Measurements from ENCODE around the gene LRRC8E.

LRRC8E gene

DNA sequence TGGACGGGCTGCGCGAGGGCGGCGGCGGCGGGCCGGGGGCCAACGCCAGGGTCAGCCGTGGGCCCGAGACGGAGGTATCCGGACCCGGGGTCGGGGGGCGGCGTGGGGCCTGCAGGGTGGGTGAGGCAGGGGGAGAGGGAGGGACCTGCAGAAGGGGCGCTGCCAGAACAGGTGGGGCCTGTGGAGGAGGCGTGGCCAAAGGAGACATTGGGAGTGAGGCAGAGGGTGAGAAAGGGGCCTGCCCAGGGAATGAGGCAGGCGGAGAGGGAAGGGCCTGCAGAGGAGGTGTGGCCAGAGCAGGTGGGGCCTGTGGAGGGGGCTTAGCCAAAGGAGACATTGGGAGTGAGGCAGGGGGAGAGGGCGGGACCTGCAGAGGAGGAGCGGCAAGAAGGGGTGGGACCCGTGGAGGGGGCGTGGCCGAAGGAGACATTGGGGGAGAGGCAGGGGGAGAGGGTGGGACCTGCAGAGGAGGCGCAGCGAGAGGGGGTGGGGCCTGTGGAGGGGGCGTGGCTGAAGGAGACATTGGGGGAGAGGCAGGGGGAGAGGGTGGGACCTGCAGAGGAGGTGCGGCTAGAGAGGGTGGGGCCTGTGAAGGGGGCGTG is 18.3 kb upstream of the LRRC8E start:
- Mint-ChIP-seq H3K36me3 (no peaks in the 10 kb centered on the region), H3K27ac (no peak overlapping the region), H3K4me3 (peak overlapping the region; percentile 65)

DNA sequence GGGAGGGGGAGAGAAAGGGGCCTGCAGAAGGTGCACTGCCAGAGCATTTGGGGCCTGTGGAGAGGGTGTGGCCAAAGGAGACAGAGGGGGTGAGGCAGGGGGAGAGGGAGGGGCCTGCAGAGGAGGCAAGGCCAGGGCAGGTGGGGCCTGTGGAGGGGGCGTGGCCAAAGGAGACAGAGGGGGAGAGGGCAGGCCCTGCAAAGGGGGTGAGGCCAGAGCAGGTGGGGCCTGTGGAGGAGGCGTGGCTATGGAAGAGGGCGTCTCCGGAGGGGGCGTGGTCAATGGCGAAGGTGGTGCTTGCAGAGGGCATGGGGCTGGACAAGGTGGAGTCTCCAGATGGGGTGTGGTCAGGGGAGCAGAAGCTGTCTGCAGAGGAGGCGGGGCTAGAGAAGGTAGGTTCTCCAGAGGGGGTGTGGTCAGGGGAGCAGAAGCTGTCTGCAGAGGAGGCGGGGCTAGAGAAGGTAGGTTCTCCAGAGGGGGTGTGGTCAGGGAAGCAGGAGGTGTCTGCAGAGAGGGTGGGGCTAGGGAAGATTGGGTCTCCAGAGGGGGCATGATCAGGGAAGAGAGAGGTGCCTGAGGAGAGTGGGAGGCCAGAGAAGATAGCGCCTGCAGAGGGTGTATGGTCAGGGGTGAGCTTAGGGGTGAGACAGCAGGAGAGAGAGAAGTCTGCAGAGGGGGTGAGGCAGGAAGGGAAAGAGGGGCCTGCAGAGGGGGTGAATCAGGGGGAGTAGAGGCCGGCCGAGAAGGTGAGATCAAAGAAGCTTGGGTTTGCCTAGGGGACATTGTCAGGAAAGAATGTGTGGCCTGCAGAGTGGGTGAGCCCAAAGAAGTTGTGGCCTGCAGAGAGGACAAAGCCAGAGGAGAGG is 17.5 kb upstream of the LRRC8E start:
- no peaks in the 10 kb centered on the region for H3K9me3 Mint-ChIP-seq (ENCODE audit: low read depth)
- peak overlapping the region; percentile 66 for H3K4me3 Mint-ChIP-seq
- H3K27ac Mint-ChIP-seq = no peak overlapping the region
- H3K36me3 Mint-ChIP-seq = no peaks in the 10 kb centered on the region
- H3K4me1 Mint-ChIP-seq (ENCODE audit: low read depth) = peaks cover 26% of the 10 kb centered on the region
- no peaks in the 10 kb centered on the region for H3K27me3 Mint-ChIP-seq

More for the DNA sequence above, 18.3 kb upstream of the LRRC8E start:
- Mint-ChIP-seq H3K9me3 (ENCODE audit: low read depth) (no peaks in the 10 kb centered on the region), H3K27me3 (no peaks in the 10 kb centered on the region), H3K4me1 (ENCODE audit: low read depth) (peaks cover 31% of the 10 kb centered on the region)

DNA sequence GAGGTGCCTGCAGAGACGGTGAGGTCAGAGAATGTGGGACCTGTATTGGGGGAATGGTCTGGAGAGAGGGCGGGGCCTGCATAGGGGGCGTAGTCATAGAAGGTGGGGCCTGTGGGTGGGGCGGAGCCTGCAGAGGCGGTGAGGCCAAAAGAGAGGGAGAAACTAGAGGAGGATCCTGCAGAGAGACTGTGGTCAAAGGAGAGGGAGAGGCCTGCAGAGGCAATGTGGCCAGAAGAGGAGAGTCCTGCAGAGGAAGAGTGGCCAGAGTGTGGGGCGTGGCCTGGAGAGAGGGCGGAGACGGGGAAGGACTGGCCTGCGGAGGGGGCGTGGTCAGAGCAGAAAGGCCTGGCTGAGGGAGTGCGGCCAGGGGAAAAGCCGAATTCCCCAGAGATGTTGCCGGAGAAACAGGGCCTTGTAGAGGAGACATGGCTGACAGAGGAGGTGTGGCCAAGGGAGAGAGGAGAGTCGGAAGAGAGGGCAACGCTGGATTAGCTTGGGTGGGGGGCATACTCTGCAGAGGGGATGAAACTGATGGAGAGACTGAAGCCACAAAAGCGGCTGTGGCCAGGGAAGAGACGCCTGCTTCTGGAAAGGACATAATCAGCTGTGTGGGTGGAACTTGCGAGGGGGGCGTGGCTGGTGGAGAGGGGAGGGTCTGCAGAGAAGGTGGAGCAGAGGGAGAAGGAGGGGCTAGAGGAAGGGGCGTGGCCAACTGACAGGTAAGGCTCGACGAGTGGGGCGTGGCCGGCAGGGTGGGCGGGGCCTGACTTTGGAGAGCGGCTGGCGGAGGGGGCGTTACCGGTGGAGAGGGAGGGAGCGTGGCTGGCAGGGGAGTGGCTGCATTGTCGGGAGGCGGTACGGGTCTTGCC is 16.6 kb upstream of the LRRC8E start:
- H3K27me3 Mint-ChIP-seq = no peaks in the 10 kb centered on the region
- no peaks in the 10 kb centered on the region for H3K36me3 Mint-ChIP-seq
- peak overlapping the region; percentile 66 for H3K4me3 Mint-ChIP-seq
- peaks cover 26% of the 10 kb centered on the region for H3K4me1 Mint-ChIP-seq (ENCODE audit: low read depth)
- no peak overlapping the region for H3K27ac Mint-ChIP-seq
- no peaks in the 10 kb centered on the region for H3K9me3 Mint-ChIP-seq (ENCODE audit: low read depth)

DNA sequence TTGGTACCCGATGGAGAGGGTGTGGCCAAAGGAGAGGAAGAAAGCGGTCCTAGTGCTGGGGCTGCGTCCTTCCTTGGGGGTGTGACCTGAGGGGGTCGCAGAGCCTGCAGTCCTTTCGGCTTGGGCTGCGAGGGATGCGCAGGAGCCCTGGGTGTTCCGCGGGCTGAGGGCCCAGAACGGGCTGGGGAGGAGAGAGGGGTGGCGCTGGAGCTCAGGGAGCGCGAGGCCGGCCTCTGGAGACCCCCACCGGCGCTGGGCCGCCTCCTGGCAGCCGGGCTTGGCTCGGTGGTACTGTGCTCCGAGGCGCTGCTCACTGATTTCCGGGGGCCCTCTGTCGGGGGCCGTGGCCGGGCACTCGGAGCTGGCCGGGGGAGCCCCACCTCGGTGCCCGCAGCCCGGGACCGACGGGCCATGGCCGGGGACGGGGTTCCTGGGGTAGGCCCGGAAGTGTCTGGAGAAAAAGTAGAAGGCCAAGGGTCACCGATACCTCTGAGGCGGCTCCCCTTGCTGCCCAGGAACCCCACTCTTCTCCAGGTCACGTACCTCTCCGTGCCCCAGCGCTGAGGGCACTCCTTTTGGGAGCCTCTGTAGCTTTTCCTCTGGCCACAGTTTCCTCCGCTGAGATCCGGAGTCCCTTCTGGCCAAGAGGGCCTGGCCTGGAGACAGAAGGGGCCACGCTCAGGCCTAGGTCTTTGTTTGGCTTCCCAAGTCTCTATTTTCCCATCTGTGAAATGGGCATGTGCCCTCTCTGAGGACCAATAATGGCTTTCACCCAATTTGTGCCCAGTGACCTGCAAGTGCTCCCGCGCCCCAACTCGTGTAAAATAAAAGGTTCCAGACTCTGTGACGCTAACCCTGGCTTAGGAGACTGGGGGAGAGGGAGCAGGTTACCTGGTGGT is 15.8 kb upstream of the LRRC8E start:
- H3K27me3 Mint-ChIP-seq = no peaks in the 10 kb centered on the region
- H3K4me1 Mint-ChIP-seq (ENCODE audit: low read depth) = peaks cover 26% of the 10 kb centered on the region
- H3K9me3 Mint-ChIP-seq (ENCODE audit: low read depth) = no peaks in the 10 kb centered on the region
- H3K36me3 Mint-ChIP-seq = no peaks in the 10 kb centered on the region
- H3K27ac Mint-ChIP-seq = no peak overlapping the region
- peak overlapping the region; percentile 17 for H3K4me3 Mint-ChIP-seq

DNA sequence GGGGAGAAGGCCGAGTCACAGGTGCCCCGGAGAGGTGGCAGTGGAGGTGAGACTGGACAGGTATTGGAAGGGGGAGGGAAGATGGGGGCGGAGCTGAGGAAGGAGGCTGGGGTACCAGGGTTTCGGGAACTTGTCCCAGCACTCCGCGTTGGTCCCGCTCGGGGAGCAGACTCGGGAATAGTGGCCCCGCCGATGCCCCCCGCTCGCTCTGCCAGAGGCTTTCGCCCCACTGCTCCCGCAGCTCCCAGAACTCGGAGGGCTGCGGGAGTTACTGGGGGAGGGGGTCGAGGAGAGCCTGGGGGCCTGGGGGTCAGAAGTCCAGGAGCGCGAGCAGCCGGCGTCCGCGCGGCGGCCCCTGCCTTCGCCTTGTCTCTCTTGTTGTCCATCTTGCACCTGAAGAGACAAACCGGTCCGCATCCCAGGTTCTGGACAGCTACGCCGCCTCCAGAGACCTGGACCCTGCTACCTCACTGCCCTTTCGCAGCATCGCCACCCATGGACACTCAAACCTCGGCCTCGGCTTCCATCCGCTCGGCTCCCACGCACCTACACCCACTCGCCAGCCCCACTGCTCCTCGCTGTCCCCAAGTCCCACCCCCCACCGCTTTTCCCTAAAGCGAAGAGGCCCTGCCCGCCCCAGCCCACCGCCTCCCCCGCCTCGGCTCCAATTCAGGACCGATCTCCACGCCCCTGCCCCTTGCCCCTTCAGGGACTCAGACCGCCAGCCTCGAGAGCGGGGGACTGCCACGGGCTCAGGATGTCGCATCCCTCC is 14.8 kb upstream of the LRRC8E start:
- Mint-ChIP-seq H3K36me3 (no peaks in the 10 kb centered on the region), H3K27me3 (no peaks in the 10 kb centered on the region), H3K4me3 (peak overlapping the region; percentile 81), H3K9me3 (ENCODE audit: low read depth) (no peaks in the 10 kb centered on the region), H3K27ac (no peak overlapping the region), H3K4me1 (ENCODE audit: low read depth) (peaks cover 24% of the 10 kb centered on the region)

DNA sequence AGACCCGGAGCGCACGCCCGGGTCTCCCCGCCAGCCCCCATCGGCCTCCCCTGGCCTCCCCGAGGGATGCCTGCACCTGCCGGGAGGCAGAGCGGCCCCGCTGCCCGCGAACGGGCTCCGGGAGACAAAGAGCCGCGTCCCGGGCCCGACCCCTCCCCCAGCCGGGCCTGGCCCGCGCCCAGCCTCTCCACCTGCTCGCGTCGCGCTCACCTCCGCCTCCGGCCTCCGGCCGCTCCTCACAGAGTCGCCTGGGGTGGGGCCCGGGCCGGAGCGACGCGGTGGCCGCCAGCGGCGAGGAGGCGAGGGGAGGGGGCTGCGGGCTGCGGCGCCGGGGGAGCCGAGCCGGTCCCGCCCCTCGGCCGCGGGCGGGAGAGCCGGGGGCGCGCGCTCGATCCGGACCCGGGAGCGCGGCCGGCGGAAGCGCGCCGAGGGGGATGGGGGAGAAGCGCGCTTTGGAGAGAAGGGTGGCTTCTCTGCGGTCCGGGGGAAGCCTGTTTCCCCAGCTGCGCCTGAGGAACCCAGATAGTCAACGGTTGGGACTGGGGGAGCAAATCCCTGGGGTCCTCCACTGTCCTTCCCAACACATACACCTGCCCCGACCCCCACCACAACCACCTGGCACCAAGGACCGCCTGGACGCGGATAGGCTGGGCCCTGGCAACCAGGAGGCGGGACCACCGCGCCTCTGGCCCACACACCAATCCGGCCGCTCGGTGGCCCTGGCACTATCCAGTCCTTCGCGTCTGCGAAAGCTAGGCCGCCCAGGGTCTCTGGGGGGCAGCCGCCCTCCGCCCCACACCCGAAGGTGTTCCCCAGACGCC is 14.0 kb upstream of the LRRC8E start, which contains the start of gene PRR36:
Gene PRR36, minus strand, starts transcription at position 315 of the 821 bp plus-strand sequence. CDS start 701 bp downstream, outside the sequence.
- H3K27ac Mint-ChIP-seq = no peak within 1 kb of the TSS
- no peaks in the 10 kb centered on the region for H3K36me3 Mint-ChIP-seq
- H3K27me3 Mint-ChIP-seq = no peaks in the 10 kb centered on the region
- H3K4me1 Mint-ChIP-seq (ENCODE audit: low read depth) = peaks cover 20% of the 10 kb centered on the region
- no peaks in the 10 kb centered on the region for H3K9me3 Mint-ChIP-seq (ENCODE audit: low read depth)
- H3K4me3 Mint-ChIP-seq = peak within 1 kb of the TSS; percentile 81

DNA sequence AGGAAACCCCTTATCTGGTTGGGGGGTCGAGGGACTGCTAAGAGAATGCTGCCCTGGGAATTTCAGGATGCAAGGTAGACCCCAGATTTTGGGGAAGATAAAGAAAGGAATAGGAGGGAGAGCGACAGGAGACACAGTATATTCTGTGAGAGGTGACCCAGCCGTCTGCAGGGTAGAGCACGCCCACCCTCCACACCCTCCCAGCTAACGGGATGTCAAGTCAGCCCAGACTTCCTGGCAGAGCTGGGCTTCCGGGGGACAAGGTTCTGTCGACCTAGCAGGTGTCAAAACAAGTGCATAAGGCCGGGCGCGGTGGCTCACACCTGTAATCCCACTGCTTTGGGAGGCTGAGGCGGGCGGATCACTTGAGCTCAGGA is 13.4 kb upstream of the LRRC8E start:
- Mint-ChIP-seq H3K4me3 (peak overlapping the region; percentile 52), H3K36me3 (no peaks in the 10 kb centered on the region), H3K9me3 (ENCODE audit: low read depth) (no peaks in the 10 kb centered on the region), H3K27me3 (no peaks in the 10 kb centered on the region), H3K4me1 (ENCODE audit: low read depth) (peaks cover 20% of the 10 kb centered on the region), H3K27ac (no peak overlapping the region)

DNA sequence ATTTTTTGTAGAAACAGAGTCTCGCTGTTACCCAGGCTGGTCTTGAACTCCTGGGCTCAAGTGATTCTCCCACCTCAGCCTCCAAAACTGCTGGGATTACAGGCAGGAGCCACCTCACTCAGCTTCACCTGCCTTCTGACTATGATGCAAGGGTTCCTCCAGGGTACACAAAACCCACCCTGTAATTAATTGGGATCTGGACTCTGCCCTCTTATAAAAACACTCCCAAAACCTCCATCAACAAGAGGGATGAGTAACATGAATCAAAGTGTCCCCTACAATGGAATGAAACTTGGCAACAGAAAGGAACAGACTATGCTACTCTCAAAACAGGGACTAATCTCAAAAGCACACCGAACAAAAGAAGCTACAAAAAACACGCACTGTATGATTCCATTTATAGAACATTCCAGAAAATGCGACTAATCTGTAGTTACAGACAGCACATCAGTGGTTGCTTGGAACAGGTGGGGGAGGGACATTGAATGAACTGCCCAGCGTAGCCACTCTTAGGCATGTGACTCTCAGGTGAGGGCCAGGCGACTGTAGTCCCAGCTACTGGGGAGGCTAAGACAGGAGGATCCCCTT is 11.0 kb upstream of the LRRC8E start:
- H3K36me3 Mint-ChIP-seq = no peaks in the 10 kb centered on the region
- H3K27me3 Mint-ChIP-seq = no peaks in the 10 kb centered on the region
- no peaks in the 10 kb centered on the region for H3K9me3 Mint-ChIP-seq (ENCODE audit: low read depth)
- no peak overlapping the region for H3K4me3 Mint-ChIP-seq
- H3K4me1 Mint-ChIP-seq (ENCODE audit: low read depth) = peaks cover 5% of the 10 kb centered on the region
- no peak overlapping the region for H3K27ac Mint-ChIP-seq

DNA sequence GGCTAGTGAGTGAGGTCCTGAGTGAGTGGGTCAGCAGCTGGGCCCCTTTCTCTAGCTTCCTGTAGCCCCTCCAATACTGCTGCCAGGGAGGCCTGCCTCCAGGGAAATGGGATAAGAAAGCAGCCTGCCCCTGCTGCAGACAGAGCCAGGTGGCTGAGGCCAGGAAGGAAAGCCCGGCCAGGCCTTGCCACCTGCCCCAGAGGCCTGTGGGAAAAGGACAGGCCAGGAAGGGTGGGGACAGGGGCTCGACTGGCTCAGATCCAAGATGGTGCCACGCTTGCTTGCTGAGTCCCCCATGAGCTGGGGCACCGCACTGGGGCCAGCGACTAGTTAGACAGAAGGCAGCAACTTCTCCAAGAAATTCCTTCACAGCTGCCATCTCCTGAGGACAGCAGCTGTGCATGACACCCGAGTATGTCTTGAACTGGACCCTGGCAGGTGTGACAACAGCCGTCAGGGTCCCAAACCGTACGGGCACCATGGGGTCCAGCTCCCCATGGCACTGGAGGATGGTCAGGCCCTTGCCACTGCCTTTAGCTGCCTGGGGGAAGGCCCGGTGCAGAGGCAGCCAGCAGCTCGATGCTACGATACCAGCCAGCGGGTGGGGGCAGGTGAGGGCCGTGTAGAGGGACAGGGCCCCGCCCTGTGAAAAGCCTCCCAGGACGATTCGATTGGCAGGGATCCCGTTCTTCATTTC is 9.1 kb upstream of the LRRC8E start:
- Mint-ChIP-seq H3K4me1 (ENCODE audit: low read depth) (peaks cover 2% of the 10 kb centered on the region), H3K36me3 (no peaks in the 10 kb centered on the region), H3K27me3 (no peaks in the 10 kb centered on the region), H3K4me3 (no peak overlapping the region), H3K27ac (no peak overlapping the region), H3K9me3 (ENCODE audit: low read depth) (no peaks in the 10 kb centered on the region)

DNA sequence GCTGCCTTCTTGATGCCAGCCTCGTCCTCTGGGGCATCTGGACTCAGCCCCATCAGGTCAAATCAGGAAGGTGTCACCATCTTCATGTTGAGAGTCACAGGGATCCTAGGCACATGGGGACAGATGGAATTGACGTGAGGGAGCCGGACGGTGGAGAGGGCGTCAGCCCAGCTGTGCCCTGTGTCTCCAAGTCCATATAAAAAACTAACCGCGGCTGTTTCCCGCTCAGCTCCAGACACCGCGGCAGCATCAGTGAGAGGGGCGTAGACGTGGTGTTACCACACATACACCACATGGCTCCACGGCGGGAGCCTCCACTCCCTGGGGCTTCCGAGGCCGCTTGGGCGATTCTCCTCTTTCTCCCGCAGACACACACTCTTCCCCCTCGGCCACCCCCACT is 8.5 kb upstream of the LRRC8E start:
- Mint-ChIP-seq H3K27ac (no peak overlapping the region), H3K4me1 (ENCODE audit: low read depth) (no peaks in the 10 kb centered on the region), H3K36me3 (no peaks in the 10 kb centered on the region), H3K9me3 (ENCODE audit: low read depth) (no peaks in the 10 kb centered on the region), H3K4me3 (no peak overlapping the region), H3K27me3 (no peaks in the 10 kb centered on the region)

DNA sequence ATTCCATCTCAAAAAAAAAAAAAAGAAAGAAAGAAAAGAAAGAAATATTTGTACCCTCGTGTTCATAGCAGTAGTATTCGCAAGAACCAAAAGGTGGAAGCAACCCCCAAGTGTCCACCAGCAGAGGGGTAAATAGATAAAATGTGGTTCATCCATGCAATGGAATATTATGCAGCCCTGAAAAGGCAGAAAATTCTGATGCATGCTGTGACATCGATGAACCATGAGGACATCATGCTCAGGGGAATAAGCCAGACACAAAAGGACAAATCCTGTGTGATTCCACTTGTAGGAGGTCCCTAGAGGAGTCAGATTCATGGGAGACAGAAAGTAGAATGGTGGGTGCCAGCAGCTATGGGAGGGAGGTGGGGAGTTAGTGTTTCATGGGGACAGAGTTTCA is 6.4 kb upstream of the LRRC8E start:
- Mint-ChIP-seq H3K27me3 (no peaks in the 10 kb centered on the region), H3K4me1 (ENCODE audit: low read depth) (no peaks in the 10 kb centered on the region), H3K9me3 (ENCODE audit: low read depth) (no peaks in the 10 kb centered on the region), H3K4me3 (no peak overlapping the region), H3K27ac (no peak overlapping the region), H3K36me3 (no peaks in the 10 kb centered on the region)

DNA sequence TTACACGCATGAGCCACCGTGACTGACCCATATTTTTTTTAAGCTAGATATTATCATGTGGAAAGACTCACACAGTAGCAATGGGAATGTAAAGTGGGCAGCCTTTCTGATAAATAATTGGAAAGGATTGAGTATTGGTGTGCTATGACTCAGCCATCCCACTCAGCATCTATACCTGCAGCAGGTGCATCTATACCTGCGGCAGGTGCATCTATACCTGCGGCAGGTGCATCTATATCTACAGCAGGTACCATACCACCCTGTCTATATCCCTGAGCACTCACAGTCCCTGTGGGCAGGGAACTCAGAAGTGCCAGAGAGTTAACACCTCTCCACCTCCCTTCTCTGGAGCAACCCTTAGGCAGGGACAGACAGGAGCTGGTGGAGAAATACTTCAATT is 5.2 kb upstream of the LRRC8E start:
- Mint-ChIP-seq H3K27ac (no peak overlapping the region), H3K4me1 (ENCODE audit: low read depth) (no peaks in the 10 kb centered on the region), H3K36me3 (no peaks in the 10 kb centered on the region), H3K9me3 (ENCODE audit: low read depth) (no peaks in the 10 kb centered on the region), H3K4me3 (no peak overlapping the region), H3K27me3 (no peaks in the 10 kb centered on the region)

Measured in activated naive CD8-positive, alpha-beta T cell (primary cell).